ENCODE results near the gene PTPRM. TPM values are rescaled to one million over a fixed set of nuclear protein-coding genes. Genes with fewer than 3 reads are reported as not detected.

The PTPRM gene
- total RNA-seq, 1 experiment from 2014 or later: 32.0 TPM

- peak; percentile 31 for DNase-seq (ENCODE audit: low read depth)
These were observed 752.8 kb downstream of the PTPRM start for GRCh38 chr18:8319798-8320489.

- no peak for DNase-seq (ENCODE audit: low read depth)
These were observed 755.4 kb downstream of the PTPRM start for GRCh38 chr18:8322486-8322885.

- peak; percentile 18 for DNase-seq (ENCODE audit: low read depth)
These were observed 757.4 kb downstream of the PTPRM start for GRCh38 chr18:8324343-8325065.

- no peak for DNase-seq (ENCODE audit: low read depth)
These were observed 759.8 kb downstream of the PTPRM start for GRCh38 chr18:8326763-8327394.

- no peak for DNase-seq (ENCODE audit: low read depth)
These were observed 761.0 kb downstream of the PTPRM start for GRCh38 chr18:8328126-8328525.

GRCh38 chr18:8329186-8329771 is 762.2 kb downstream of the PTPRM start:
- DNase-seq (ENCODE audit: low read depth): peak; percentile 38

- DNase-seq (ENCODE audit: low read depth): no peak
These were observed 763.5 kb downstream of the PTPRM start for GRCh38 chr18:8330575-8330974.

GRCh38 chr18:8332286-8332685 is 765.2 kb downstream of the PTPRM start:
- no peak for DNase-seq (ENCODE audit: low read depth)

- no peak for DNase-seq (ENCODE audit: low read depth)
These were observed 766.8 kb downstream of the PTPRM start for GRCh38 chr18:8333961-8334360.

- no peak for DNase-seq (ENCODE audit: low read depth)
These were observed 770.1 kb downstream of the PTPRM start for GRCh38 chr18:8337211-8337610.

- no peak for DNase-seq (ENCODE audit: low read depth)
These were observed 772.1 kb downstream of the PTPRM start for GRCh38 chr18:8339210-8339609.

GRCh38 chr18:8339952-8340351 is 772.8 kb downstream of the PTPRM start:
- DNase-seq (ENCODE audit: low read depth): peak; percentile 25

- DNase-seq (ENCODE audit: low read depth): peak; percentile 89
These were observed 774.5 kb downstream of the PTPRM start for GRCh38 chr18:8341481-8342230.

GRCh38 chr18:8348051-8348720 is 781.1 kb downstream of the PTPRM start:
- DNase-seq (ENCODE audit: low read depth): no peak

GRCh38 chr18:8349608-8350323 is 782.6 kb downstream of the PTPRM start:
- DNase-seq (ENCODE audit: low read depth): no peak

- DNase-seq (ENCODE audit: low read depth): no peak
These were observed 783.5 kb downstream of the PTPRM start for GRCh38 chr18:8350628-8351027.

- no peak for DNase-seq (ENCODE audit: low read depth)
These were observed 784.0 kb downstream of the PTPRM start for GRCh38 chr18:8351161-8351560.

- DNase-seq (ENCODE audit: low read depth): no peak
These were observed 787.2 kb downstream of the PTPRM start for GRCh38 chr18:8354304-8354703.

GRCh38 chr18:8356001-8356400 is 788.9 kb downstream of the PTPRM start:
- DNase-seq (ENCODE audit: low read depth): no peak

- DNase-seq (ENCODE audit: low read depth): no peak
These were observed 790.2 kb downstream of the PTPRM start for GRCh38 chr18:8357320-8357719.
